PFSK-1 (cell line): ENCODE measurements around the gene INTS3.

Experiments used
- POLR2AphosphoS5 ChIP-seq: IDR thresholded peaks from 2 replicates; pipeline ENCODE4 v1.6.1; 2012; ENCODE audit warnings: low read depth, mild to moderate bottlenecking, control low read depth, low read length, moderate library complexity
- TAF1 ChIP-seq: IDR thresholded peaks from 2 replicates; pipeline ENCODE4 v1.6.1; 2012; ENCODE audit warnings: low read length, control low read depth, borderline replicate concordance; ENCODE audit not compliant: insufficient read depth

DNA sequence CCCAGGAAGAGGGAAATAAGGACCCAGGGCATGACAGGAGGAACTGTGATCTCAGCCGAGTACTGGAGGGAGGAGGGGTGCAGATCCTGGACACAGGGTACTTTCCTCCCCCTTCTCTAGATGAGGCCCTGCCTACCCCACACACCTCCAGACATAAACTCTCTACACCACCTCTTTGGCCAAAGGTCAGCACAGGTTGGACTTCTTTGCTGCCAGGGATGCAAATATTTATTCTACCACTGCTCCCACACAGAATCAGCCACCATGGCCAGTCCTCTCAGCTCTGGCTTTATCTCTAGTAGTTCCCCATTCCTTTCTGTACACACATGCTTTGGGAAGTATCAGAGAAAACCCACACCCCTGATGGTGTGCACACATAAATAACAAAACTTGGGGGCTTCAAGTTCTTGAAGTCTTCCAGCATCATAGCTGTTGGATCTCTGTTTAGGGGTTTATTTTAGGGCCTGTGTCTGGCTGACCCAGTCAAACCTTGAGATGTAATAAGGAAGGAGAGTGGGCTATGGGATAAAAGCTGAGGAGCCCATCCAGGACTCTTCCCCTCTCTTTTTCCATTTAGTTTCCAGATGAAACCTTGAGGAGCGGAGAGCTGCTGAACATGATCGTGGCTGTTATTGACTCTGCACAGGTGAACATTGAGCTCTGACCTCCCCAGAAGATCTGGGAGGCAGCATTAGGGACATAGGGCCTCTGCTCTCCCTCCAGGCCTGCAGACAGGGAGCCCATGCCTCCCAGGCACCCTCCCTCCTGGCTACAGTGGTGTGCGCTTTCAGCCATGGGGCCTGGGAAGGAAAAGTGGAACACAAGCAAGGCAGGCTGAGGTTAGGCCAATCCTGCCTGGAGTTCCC is 40.7 kb downstream of the INTS3 start:
- TF ChIP-seq POLR2AphosphoS5 (no peak), TAF1 (no peak)
